Measurements from ENCODE around the gene ARHGAP6.

GRCh38 chrX:11395859-11396258 is 269.9 kb downstream of the ARHGAP6 start:
- TF ChIP-seq POLR2AphosphoS5 (IDR thresholded peaks at IDR 0.05; ENCODE audit: low read depth, low read length) (no peak), POLR2A (IDR thresholded peaks at IDR 0.05; ENCODE audit: low read depth, low read length) (no peak)

All from GM12892 (cell line).